ENCODE results near the gene BIN1. TPM values are rescaled to one million over a fixed set of nuclear protein-coding genes. Genes with fewer than 3 reads are reported as not detected.

Gene BIN1
- total RNA-seq, 1 experiment from 2014 or later, result 34.1 TPM

DNA sequence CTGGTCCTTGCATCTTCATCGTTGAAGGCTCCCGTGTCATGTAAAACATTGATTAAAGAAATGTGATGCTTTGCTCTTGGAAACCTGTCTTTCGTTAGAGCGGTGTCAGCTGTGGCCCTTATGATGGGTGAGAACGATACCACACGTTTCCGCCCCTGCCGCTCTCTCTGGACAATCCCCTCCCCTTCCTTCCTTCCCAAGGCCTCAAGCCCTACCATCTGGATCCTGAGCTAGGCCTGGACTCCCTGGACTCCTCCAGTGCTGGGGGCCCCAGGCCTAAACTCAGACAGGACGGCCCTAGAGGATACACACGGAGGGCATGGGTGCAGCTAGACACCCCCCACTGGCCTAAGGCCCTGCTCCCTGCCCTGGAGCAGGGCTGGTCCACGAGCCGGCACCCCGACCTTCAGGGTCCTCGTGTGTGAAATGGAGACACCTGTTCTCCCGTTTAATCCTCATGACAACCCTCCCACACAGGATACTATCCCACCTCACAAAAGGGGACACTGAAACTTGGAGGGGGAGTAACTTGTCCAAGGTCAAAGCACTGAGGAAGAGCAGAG is 13.2 kb downstream of the BIN1 start:
- Histone ChIP-seq H3K27ac (ENCODE audit: low read depth, low read length, poor library complexity, severe bottlenecking) (no peak overlapping the region), H3K9me3 (ENCODE audit: low read depth, low read length, poor library complexity, severe bottlenecking) (no peaks in the 10 kb centered on the region), H3K36me3 (ENCODE audit: insufficient read depth, low read length, poor library complexity, severe bottlenecking) (no peaks in the 10 kb centered on the region), H3K4me1 (ENCODE audit: insufficient read depth, low read length, poor library complexity, severe bottlenecking) (no peaks in the 10 kb centered on the region), H3K4me3 (ENCODE audit: low read depth, low read length, poor library complexity, severe bottlenecking) (no peak overlapping the region), H3K27me3 (replicated peaks; ENCODE audit: insufficient read depth, low read depth, low read length, poor library complexity) (no peaks in the 10 kb centered on the region)
- intact Hi-C loops (cut with micrococcal nuclease; ENCODE audit: unreplicated experiment), result no loop called here
- BruUV-seq (replicated peaks), result no TSS peak
- ChIA-PET POLR2A (ENCODE audit: low non-redundant PET) (no interaction called here), CTCF (no interaction called here)
- no peak for TF ChIP-seq EZH2 (IDR thresholded peaks at IDR 0.05; ENCODE audit: borderline replicate concordance, low read depth, low read length, poor library complexity, severe bottlenecking)
- TF ChIP-seq, protein P1, sequence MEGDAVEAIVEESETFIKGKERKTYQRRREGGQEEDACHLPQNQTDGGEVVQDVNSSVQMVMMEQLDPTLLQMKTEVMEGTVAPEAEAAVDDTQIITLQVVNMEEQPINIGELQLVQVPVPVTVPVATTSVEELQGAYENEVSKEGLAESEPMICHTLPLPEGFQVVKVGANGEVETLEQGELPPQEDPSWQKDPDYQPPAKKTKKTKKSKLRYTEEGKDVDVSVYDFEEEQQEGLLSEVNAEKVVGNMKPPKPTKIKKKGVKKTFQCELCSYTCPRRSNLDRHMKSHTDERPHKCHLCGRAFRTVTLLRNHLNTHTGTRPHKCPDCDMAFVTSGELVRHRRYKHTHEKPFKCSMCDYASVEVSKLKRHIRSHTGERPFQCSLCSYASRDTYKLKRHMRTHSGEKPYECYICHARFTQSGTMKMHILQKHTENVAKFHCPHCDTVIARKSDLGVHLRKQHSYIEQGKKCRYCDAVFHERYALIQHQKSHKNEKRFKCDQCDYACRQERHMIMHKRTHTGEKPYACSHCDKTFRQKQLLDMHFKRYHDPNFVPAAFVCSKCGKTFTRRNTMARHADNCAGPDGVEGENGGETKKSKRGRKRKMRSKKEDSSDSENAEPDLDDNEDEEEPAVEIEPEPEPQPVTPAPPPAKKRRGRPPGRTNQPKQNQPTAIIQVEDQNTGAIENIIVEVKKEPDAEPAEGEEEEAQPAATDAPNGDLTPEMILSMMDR (conservative IDR thresholded peaks at IDR 0.05; ENCODE audit: low read depth, low read length), result no peak
- no peak for DNase-seq (ENCODE audit: low spot score)

DNA sequence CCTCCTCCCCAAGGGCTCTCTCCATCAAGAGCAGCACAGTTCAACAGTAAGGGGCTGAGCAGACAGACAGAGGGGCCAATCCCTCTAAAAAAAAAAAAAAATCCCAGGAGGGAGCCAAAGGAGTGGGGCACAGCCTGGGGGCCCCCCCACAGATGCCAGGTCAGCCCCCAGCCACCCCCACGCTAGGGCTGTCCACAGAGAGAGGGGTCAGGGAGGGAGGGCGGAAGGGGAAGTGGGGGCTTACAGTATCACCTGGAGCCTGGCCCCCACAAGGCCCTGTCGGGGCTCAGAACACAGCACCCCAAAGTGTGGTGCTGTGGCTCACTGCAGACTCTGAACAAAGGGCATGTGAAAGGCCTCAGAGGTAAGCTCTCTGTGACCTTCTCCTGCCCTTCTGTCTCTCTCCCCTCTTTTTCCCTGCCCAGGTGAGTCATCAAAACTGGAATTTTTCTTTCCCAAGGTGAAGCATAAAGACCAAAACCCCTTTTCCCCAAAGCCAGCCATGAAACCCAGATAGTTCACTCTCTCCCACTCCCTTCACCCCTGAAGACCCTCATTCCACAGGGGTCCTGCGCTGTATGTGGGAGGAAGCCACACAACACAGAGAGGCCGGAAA is 13.9 kb downstream of the BIN1 start:
- DNase-seq (ENCODE audit: low spot score), result no peak
- Histone ChIP-seq H3K9me3 (ENCODE audit: low read depth, low read length, poor library complexity, severe bottlenecking) (no peaks in the 10 kb centered on the region), H3K4me3 (ENCODE audit: low read depth, low read length, poor library complexity, severe bottlenecking) (no peak overlapping the region), H3K27me3 (replicated peaks; ENCODE audit: insufficient read depth, low read depth, low read length, poor library complexity) (no peaks in the 10 kb centered on the region), H3K36me3 (ENCODE audit: insufficient read depth, low read length, poor library complexity, severe bottlenecking) (no peaks in the 10 kb centered on the region), H3K4me1 (ENCODE audit: insufficient read depth, low read length, poor library complexity, severe bottlenecking) (no peaks in the 10 kb centered on the region), H3K27ac (ENCODE audit: low read depth, low read length, poor library complexity, severe bottlenecking) (no peak overlapping the region)
- ChIA-PET CTCF (no interaction called here), POLR2A (ENCODE audit: low non-redundant PET) (interaction anchor here (0.5 kb wide), 1 partner anchor 416 kb away, joined by 7 read pairs; no protein-coding TSS in a partner anchor)
- TF ChIP-seq, protein P1 (conservative IDR thresholded peaks at IDR 0.05; ENCODE audit: low read depth, low read length), result no peak
- no peak for TF ChIP-seq EZH2 (IDR thresholded peaks at IDR 0.05; ENCODE audit: borderline replicate concordance, low read depth, low read length, poor library complexity, severe bottlenecking)
- intact Hi-C loops (cut with micrococcal nuclease; ENCODE audit: unreplicated experiment), result no loop called here
- no TSS peak for BruUV-seq (replicated peaks)

DNA sequence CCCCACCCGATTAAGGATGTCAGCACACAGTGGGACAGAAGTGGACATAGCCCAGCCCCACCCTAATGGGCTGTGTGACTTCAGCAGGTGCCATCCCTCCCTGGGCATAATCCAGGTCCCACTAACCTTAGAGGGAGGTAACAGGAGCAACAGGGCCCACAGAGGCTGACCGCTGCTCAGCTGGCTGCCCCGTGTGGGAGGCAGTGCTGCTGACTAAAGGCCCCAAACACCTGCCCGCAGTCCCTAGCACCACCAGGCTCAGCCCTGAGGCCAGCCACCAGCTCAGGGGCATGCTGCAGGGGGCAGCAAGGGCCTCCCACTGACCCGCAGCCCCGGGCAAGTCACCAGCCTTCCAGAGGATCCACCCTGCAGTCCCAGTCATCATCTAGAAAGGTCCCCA is 14.6 kb downstream of the BIN1 start:
- Histone ChIP-seq H3K27me3 (replicated peaks; ENCODE audit: insufficient read depth, low read depth, low read length, poor library complexity) (no peaks in the 10 kb centered on the region), H3K36me3 (ENCODE audit: insufficient read depth, low read length, poor library complexity, severe bottlenecking) (no peaks in the 10 kb centered on the region), H3K9me3 (ENCODE audit: low read depth, low read length, poor library complexity, severe bottlenecking) (no peaks in the 10 kb centered on the region), H3K4me1 (ENCODE audit: insufficient read depth, low read length, poor library complexity, severe bottlenecking) (no peaks in the 10 kb centered on the region), H3K27ac (ENCODE audit: low read depth, low read length, poor library complexity, severe bottlenecking) (no peak overlapping the region), H3K4me3 (ENCODE audit: low read depth, low read length, poor library complexity, severe bottlenecking) (no peak overlapping the region)
- CTCF ChIA-PET, result no interaction called here
- no peak for DNase-seq (ENCODE audit: low spot score)
- POLR2A ChIA-PET (ENCODE audit: low non-redundant PET), result no interaction called here
- TF ChIP-seq, protein P1 (conservative IDR thresholded peaks at IDR 0.05; ENCODE audit: low read depth, low read length), result no peak
- no peak for TF ChIP-seq EZH2 (IDR thresholded peaks at IDR 0.05; ENCODE audit: borderline replicate concordance, low read depth, low read length, poor library complexity, severe bottlenecking)
- no TSS peak for BruUV-seq (replicated peaks)
- intact Hi-C loops (cut with micrococcal nuclease; ENCODE audit: unreplicated experiment), result no loop called here

Measured in A673 (cell line).